NCI-H2171 treated with DMSO at 0.1 percent for 48 hours (cell line): ENCODE data around the gene ELAC1.
A peak's percentile ranks its signal among the peaks of the same experiment; 100 is the strongest.
"Not testable (repeated sequence)": the region's sequence is repeated elsewhere in the genome, so short reads cannot be mapped to it uniquely, and the experiment has no call there.

Source experiments
- DNase-seq: peaks from one replicate; lab custom pipeline; 2025; lab: John Stamatoyannopoulos, UW

Gene ELAC1

DNA sequence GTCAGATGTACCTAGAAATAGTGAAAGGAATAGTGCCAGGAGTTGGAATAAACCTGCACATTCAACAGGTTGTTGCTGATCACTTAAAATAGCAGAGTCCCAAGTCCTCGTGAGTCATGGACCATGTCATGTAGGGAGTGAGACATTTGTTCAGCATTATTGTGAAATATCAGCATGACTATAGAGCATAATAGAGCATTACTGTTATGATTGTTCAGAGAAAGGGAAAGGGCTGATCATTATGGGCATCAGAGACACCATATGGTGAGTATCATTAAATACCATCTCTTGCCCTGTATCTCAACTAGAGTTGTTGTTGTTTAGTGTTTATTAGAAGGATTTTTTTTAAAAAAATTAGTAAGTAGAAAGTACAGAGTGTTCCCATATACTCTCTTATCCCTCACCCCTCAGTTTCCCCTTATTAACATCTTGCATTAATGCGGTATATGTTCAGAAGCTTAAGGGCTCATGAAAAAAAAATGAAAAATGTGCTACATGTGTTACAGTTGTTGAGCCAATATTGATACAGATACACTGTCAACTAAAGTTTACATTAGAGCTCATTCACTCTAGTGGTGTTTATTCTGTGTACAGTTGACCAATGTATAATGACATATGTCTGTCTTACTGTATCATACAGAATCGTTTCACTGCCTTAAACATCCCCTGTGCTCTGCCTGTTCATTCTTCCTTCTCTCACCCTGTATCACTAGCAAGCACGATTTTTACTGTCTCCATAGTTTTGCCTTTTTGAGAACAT is 5.7 kb downstream of the ELAC1 start:
- DNase-seq = no peak

DNA sequence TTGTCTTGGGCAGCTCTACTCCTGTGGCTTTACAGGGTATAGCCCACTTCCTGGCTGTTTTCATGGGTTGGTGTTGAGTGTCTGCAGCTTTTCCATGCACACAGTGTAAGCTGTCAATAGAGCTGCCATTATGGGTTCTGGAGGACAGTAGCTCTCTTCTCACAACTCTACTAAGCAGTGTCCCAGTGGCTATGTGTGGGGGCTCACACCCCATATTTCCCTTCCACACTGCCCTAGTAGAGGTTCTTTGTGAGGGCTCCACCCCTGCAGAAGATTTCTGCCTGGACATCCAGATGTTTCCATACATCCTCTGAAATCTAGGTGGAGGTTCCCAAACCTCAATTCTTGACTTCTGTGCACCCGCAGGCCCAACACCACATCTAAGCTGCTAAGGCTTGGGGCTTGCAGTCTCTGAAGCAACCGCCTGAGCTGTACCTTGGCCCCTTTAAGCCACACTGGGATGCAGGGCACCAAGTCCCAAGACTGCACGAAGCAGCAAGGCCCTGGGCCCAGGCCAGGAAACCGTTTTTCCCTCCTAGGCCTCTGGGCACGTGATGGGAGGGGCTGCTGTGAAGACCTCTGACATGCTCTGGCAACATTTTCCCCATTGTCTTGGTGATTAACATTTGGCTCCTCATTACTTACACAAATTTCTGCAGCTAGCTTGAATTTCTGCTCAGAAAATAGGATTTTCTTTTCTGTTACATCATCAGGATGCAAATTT is 9.4 kb downstream of the ELAC1 start:
- DNase-seq = no peak

DNA sequence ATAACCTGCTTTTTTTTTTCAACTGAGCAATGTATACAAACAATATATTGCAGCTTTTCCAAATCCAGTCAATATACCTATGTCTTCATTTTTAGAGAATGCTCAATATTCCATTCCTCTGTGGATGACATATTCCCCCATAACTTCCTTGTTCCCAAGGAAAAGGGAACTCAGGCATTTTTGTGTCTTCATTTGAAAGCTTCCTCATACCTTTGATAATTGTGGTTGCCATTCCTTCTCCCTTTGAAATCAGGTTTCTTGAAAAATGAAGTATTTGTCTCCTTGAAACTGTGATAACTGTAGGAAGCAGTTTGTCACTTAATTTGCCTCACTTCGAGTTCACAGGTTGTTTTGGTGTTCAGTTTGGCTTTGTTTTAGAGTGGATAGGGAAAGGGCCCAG is 13.5 kb downstream of the ELAC1 start:
- DNase-seq = no peak

DNA sequence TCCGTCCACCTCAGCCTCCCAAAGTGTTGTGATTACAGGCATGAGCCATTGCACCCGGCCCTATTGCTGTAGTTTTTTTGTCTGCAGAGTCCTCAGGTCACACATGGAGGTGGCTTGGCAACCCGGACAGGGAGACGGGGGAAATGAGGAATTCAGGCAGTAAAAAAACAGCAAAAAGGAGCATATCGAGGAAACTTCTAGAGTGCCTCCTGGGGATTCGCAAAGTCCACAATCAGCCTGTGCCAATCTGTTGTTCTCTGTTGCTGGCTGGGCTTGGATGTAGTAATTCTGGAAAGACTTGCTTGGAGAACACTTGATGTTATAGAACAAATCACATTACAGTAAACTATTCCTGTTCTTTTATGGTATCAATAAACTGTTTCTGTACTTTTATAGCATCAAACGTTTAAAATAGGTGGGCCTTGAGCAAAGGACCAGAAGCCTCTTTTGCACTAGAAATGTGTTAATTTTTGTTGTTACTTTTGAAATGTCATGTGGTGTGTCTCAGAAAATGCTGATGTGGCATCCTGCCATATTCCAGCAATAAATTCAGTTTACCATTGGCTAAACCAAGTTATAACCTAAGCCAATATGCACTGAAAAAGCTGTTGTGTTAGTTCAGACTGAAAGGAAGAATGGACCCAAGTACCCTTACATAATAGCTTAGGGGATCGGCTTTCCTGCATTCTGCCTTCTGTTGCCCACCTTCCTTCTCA is 14.4 kb downstream of the ELAC1 start:
- DNase-seq = peak; percentile 36

DNA sequence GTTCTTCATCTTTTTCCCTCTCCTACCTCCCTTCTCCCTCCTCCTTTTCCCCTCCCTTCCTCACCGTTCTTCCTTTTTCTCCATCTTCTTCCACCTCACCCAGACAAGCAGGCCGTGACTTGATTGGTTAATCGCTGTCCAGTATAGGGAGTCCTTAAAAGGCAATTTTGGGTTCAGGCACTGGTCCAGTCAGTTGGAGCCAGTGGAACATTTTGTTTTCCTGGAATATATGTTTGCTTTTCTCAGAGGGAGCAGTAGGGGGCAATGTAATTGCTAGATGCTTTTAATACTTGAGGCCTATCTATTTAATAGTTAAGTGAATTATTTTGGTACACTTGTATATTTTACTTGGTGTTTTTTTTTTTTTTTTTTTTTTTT is 15.0 kb downstream of the ELAC1 start:
- DNase-seq = no peak

DNA sequence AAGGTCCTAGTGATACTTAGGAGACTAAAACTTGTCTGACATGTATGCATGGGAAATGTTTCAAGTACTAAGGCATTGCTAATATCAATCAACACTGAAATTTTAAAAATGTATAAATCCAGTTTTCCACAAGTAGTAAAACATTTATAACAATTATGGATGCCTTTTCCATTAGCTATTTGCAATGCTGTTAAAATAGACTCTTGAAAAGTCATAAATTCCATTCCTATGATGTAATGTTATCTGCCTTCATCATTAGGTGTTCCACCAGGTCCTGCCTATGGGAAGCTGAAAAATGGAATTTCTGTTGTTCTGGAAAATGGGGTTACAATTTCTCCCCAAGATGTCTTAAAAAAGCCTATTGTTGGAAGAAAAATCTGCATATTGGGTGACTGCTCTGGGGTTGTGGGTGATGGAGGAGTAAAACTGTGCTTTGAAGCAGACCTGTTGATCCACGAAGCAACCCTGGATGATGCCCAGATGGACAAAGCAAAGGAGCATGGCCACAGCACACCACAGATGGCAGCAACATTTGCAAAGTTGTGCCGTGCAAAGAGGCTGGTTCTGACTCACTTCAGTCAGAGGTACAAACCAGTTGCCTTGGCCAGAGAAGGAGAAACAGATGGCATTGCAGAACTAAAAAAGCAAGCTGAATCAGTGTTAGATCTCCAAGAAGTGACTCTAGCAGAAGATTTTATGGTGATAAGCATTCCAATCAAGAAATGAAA is 18.7 kb downstream of the ELAC1 start:
- DNase-seq = no peak

DNA sequence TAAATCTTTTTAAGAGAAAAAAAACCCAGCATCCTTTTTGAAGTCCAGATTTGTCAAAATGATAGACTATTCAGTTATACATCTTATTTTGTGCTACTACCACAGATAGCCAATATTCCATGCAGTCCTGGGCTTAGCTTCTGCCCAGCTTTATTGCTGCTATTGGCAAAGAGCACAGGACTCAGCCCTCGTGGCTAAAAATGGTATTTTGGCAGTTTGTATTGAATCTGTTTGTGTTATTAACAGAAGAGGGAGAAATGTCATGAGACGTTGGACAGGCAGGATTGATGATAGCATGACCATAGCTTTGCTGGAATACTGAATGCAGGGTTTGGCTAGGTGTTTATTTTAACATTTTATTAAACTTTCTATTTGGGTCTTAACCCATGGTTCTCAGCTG is 19.4 kb downstream of the ELAC1 start:
- no peak for DNase-seq

DNA sequence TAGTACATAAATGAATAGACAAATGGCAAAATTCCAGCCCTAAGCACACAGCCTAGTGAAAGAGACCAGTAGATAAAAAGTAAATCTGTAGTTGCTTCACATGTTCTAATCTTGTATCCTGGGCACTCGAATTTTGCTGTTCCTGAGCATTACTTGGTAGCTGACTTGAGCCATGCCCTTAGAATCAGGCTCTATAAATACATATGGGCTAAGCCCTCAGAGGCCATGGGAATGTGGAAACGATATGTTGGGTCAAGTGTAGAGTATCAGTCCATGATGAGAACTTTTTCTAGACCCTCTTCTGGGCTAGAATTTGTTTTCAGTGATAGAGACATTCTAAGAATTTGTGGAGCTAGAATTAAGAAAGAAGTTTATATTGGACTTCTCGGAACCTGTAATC is 21.9 kb downstream of the ELAC1 start:
- no peak for DNase-seq

DNA sequence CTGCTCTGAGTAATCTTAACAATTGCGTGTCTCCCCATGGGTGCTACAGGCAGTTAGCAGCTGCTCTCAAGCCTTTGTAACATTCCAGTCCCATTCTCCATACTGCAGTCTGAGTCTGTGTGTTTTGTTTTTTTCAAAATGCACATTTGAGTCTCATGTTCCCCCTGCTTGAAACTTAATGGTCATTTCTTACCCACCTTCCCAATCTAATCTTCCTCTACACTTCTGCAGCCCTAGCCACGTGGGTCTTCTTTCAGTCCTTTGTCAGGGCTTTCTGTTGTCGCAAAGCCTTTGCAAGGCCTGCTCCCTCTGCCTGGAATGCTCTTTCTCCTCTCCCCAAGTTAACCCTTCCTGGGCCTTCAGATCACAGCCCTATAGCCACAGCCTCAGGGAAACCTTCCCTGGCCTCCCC is 24.5 kb downstream of the ELAC1 start:
- DNase-seq = no peak

DNA sequence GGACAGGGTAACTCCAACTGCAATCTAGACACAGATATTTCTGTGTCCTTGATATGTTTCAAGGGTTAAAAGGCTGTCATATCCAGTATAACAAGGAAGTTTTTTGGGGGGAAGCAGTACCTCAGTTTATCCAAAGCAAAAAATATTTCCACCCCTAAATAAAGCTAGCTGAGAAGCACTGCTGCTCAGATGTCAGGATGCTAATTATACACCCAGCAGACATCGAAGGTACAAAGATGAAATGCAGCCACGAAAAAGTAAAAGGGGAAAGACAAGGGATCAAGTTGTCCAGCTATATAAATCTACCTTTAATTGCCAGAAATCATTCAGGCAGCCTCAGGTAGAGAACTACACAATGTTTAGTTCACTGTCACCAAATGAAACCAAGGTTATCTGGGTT is 26.2 kb downstream of the ELAC1 start:
- DNase-seq = no peak

DNA sequence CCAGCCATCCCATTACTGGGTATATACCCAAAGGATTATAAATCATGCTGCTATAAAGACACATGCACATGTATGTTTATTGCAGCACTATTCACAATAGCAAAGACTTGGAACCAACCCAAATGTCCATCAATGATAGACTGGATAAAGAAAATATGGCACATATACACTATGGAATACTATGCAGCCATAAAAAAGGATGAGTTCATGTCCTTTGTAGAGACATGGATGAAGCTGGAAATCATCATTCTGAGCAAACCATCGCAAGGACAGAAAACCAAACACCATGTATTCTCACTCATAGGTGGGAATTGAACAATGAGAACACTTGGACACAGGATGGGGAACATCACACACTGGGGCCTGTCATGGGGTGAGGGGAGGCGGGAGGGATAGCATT is 35.3 kb downstream of the ELAC1 start:
- not testable (repeated sequence) for DNase-seq

DNA sequence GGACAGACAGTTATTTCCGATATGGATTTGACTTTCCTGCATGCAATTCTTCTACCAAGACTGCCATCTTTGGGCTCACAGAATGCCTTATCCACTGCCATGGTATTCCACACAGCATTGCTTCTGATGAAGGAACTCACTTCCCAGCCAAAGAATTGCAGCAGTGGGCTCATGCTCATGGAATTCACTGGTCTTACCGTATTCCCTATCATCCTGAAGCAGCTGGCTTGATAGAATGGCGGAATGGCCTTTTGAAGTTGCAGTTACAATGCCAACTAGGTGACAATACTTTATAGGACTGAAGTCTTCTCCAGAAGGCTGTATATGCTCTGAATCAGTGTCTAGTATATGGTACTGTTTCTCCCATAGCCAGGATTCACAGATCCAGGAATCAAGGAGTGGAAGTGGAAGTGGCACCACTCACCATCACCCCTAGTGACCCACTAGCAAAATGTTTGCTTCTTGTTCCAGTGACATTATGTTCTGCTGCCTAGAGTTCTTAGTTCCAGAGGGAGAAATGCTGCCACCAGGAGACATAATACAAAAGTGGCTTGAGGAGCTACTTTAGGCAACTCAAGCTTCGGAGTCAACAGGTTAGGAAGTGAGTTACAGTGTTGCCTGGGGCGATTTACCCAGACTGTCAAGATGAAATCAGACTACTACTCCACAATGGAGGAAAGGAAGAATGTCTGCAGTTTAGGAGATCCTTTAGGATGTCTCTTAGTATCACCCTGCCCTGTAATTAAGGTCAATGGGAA is 38.4 kb downstream of the ELAC1 start:
- no peak for DNase-seq

DNA sequence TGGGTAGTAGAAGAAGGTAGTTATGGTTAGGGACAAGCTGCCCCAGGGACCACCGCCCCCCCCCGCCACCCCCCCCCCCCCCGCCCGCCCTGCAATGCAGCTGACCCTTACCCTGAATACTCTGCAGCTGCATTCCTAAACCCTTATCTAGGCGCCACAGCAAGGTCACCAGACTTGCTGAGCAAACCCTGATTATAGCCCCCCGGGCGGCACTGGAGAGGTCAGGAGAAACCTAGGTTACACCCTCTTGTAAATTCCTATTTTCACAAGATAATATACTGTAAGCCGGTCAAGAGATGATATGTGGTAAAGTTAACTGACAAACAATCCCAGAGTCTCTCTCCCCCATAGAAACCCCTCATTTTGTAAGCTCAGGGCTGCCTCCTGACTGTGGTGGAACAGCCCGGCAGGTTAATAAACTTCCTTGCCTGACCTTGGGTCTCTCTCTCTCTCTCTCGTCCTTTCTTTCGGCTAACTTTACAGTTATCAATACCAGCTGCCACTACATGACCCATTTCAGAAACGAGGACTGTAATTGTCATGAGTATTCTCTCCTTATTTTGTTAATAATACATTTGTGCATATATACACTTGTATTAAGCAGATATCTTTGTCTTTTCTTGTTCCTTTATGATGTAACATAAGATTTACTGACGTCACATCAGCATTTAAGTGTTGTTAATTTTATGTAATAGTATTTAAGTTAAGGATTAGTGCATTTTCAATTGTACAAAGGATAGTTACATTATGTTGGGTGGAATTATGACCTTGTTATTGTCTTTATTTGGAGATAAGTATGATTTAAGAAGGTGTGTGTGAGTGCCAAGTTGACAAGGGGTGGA is 39.3 kb downstream of the ELAC1 start:
- no peak for DNase-seq

DNA sequence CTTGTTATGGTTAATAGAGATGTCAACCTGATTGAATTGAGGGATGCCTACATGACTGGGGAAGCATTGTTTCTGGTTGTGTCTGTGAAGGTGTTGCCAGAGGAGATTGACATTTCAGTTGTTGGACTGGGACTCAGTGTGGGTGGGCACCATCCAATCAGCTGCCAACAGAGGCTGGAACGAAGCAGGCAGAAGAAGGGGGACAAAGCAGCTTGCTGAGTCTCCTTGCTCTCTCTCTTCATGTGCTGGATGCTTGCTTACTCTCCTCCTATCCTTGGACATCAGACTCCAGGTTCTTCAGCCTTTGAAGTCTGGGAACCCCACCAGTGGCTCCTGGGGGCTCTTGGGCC is 39.9 kb downstream of the ELAC1 start:
- DNase-seq = no peak

DNA sequence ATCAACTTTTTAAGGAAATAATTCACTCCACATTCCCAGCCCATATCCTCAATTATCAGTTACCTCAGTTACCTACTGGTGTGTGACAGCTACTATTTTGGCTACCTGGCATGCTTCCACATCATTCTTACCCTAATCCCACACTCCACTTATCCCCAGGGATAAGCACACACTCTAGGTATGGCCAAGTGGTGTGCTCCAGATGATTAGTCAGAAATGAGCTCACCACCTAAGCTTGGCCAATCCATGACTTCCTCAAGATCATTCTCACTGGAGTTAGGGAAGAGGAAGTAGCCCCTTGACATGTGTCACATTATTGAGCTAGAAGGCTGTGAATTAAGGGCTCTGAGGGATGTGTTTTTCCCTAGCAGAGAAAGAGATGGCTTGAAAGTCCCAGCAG is 41.2 kb downstream of the ELAC1 start:
- peak; percentile 37 for DNase-seq

DNA sequence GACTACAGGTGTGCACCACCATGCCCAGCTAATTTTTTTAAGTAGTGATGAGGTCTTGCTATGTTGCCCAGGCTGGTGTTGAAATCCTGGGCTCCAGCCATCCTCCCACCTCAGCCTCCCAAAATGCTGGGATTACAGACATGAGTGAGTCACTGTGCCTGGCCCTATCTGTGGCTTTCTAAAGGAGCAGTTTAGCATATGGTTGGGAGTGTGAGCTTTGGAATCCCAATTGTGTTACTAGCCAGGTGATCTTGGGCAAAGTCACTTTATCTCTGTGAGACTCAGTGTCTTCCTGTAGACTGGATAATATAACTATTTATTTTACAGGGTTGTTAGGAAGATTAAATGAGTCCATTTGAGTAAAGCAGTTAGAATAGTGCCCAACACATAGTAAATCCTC is 42.4 kb downstream of the ELAC1 start:
- DNase-seq = no peak

DNA sequence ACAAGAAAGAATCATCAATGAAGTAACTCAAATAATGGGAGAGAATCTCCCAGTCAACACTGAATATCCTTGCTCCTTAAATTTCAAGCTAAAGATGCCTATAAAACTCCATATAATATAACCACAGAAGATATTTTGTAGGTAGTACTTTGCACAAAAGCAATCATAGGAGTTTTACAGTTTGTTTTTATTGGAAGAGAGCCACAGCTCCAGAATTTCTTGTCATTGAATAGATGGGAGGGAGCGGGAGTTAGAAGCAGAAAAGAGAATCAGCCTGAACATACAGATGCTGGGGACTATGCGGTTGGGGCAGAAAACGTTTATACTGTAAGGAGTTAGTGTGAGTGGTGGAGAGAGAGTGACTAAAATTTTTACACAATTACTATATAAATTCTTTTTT is 43.9 kb downstream of the ELAC1 start:
- DNase-seq = no peak

DNA sequence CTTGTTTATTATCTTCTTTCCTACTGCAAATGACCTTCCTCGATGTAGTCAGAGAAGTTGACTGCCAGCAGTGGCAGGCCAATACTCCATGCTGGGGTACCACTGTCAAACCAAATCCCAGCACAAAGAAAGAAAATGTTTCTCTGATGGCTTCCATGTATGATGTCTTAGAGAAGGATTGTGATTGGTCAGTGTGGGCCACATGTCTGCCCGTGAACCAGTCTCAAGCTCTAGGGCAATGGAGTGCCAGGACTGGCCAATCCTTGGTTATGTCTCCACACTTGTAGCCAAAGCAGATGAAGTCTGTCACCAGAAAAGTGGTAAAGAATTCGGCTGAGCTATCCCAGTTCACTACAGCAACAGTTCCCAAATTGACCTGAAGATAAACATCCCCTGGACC is 44.6 kb downstream of the ELAC1 start:
- no peak for DNase-seq

DNA sequence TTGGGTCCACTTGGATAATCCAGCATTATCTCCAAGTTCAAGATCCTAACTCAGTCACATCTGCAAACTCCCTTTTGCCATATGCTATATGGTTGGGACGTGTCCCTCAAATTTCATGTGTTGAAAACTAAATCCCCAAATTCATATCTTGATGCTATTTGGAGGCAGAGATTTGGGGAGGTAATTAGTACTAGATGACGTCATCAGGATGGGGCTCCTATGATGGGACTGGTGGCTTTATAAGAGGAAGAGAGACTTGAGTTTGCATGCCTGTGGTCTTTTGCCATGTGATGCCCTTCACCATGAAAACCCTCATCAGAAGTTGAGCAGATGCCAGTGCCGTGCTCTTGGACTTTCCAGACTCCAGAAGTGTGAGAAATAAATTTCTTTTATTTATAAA is 45.4 kb downstream of the ELAC1 start:
- no peak for DNase-seq

DNA sequence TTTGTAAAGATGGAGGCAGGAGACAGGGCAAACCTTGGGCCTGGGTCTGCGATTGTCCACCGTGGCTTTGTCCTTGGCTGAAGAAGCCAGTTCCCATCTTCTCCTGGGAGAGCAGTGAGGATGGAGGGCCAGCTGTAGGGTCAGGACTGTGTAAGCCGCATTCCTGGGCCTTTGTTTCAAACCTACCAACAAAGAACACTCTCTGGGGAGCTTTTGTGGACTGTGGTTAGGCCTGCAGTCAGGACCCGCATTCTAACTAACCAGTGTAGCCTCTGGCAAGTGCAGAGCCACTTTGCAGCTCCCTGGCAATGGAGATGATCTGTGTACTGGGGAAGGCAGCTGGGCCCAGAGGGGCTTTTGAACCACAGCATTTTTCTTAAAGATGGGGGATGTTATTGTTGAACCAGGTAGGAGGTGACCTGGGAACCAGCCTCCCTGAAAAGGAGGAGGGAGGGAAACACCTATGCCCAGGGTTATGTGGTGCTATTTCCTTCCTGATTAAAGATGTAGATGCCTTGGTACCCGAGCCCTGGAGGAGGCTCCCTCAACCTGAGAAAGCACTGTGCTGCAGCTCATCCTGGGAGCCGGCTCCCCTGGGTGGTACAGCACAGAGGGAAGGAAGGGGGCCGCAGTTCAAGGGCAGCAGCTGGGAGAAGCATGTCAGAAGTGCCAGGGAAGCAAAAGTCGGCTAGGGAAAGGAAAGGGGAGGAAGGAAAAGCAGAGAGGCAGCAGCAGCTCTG is 49.5 kb downstream of the ELAC1 start:
- no peak for DNase-seq
